Embryonic facial prominence (tissue), 1 donor: ENCODE results near the gene EEF1A2.
"Not testable (repeated sequence)": the region's sequence is repeated elsewhere in the genome, so short reads cannot be mapped to it uniquely, and the experiment has no call there.

Source experiments
- DNase-seq: peaks from one replicate; pipeline ENCODE4 v3.0.0-alpha.2; 2016; ENCODE audit errors: extremely low spot score

The EEF1A2 gene

DNA sequence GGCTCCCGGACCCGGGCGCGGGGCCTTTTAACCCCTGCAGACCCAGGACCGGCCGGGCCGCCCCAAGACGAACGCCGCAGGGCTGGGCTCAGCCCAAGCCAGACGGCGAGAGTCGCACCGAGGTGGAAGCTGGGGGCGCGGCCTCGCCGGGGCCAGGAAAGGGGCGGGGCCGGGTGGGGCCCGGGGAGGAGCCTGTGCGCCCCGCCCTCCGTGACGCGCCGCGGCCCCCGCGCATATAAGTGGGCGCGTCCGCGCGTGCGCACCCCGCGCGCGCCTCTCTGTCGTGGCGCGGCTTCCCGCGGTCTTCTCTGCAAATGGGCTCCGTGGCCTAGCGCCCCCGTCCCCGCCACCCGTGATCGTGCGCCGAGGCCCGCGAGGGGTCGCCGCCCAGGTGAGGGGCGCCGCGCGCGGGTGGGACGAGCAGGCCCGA is 21.6 kb upstream of the EEF1A2 start, which contains the start of gene PPDPF:
TSS of gene PPDPF (plus strand) at position 262 of the 430 bp plus-strand sequence. CDS start 544 bp downstream, outside the sequence.
- peak; percentile 75 for DNase-seq

DNA sequence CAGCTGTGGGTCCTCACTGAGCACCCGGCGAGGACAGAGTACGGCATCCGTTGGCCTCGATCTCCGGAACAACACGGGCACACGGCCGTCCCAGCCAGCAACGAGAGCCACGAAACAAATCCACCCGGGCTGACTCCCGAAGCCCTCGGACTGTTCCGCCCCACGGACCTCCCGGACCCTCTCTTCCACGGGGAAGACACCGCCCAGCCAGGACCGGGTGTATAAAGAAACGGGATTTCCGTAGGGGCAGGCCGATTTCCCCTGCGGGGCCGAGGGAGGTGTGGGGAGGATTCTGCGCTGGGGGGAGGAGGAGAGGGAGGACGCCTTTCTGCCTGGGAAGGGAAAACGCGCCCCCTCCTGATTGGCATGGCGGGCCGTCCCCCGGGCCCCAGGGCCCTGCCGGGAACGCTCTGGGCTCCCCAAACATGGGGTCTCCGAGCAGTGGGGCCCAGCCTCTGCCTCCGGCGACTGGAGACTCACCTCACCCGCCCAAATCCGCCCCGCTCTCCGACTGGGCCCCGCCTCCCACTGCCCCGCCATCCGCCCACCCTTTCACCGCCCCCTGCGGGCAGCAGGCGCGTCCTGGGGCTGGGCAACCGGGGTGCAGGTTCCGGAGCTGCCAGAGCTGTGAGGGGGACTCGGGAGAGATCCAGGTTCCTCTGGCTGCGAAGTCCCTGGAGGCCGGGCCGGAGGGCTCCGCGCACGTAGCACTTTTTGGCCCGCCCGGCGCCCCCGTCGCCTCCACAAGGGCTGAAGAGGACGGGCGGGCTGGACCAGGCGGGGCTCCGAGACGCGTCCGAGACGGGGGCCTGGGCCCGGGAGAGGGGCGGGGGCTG is 21.0 kb upstream of the EEF1A2 start:
- peak; percentile 38 for DNase-seq

- DNase-seq = no peak
Observed at GRCh38 chr20:63518946-63519667, 20.2 kb upstream of the EEF1A2 start.

GRCh38 chr20:63518351-63518861 is 19.5 kb upstream of the EEF1A2 start:
- DNase-seq = no peak

- no peak for DNase-seq
Observed at GRCh38 chr20:63517376-63518309, 18.8 kb upstream of the EEF1A2 start.

DNA sequence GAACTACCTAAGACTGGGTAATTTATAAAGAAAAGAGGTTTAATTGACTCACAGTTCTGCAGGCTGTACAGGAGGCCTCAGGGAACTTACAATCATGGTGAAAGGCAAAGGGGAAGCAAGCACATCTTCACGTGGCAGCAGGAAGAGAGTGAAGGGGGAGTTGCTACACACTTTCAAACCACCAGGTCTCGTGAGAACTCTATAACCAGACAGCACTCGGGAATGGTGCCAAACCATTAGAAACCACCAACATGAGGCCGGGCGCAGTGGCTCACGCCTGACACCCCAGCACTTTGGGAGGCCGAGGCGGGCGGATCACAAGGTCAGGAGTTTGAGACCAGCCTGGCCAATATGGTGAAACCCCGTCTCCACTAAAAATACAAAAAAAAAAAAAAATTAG is 15.6 kb upstream of the EEF1A2 start:
- not testable (repeated sequence) for DNase-seq

- DNase-seq = no peak
Observed at GRCh38 chr20:63513207-63513606, 14.3 kb upstream of the EEF1A2 start.

DNA sequence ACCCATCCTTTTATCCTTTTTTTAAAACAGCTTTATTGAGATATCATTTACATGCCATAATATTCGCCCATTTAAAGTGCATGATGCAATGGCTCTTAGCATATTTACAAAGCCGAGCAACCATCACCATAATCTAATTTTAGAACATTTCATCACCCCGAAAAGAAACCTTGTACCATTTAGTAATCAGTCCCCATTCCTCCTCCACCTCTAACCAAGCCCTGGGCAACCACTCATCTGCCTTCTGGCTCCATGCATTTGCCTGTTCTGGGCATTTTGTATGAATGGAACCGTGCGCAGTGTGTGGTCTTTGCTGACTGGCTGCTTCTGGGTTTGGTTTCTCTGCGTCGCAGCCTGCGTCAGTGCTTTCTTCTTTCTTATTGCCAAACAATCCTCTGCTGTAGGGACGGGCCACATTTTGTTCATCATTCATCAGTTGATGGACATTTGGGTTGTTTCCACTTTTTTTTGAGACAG is 10.2 kb upstream of the EEF1A2 start:
- DNase-seq = no peak

DNA sequence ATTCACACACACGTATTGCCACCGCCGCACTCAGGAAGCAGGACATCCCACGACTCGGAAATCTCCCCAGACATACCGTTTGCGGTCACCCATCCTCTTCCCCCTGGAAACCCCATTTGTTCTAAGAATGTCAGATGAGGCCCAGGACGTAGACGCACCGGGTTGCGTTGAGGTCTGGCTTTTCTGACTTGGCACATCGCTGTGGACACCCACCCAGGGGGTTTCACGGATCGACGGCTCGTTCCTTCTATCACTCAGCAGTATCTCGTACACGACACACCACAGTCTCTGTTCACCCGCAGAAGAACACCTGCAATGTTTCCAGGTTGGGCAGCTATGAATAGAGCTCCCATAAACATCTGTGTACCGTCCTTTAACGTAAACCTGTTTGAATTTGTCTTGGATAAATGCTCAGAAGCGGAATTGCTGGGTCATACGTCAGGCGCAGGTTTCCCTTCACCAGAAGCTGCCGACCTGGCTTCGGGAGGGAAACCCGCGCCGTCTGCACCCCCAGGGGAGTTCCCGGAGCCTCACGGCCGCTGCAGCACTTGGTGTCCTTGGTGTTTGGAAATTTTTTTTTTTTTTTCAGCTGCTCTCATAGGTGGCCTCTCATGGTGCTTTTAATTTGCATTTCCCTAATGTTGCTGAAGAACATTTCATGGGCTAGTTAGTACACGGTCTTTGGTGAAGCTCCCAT is 9.3 kb upstream of the EEF1A2 start:
- DNase-seq = no peak

- DNase-seq = no peak
Observed at GRCh38 chr20:63507083-63507743, 8.3 kb upstream of the EEF1A2 start.

DNA sequence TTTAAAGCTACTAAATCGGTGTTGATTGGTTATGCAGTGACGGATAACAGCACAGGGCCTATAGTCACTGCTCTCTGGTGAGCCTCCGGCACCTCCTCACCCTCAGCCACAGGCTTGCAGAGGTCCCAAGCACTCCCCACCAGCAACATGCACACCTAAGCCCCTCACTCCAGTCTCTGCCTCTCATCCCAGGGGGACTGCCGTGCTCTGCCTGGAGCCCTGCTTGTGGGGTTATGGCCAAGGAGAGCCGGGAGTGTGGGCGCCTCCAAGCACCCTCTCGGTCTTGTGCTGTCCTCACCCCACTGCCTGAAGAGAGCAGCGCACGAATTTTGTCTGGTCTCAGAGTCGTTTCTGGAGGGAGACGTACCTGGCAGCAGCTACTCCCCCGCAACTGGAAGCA is 6.8 kb upstream of the EEF1A2 start:
- DNase-seq = no peak

- DNase-seq = no peak
Observed at GRCh38 chr20:63505281-63505680, 6.4 kb upstream of the EEF1A2 start.

DNA sequence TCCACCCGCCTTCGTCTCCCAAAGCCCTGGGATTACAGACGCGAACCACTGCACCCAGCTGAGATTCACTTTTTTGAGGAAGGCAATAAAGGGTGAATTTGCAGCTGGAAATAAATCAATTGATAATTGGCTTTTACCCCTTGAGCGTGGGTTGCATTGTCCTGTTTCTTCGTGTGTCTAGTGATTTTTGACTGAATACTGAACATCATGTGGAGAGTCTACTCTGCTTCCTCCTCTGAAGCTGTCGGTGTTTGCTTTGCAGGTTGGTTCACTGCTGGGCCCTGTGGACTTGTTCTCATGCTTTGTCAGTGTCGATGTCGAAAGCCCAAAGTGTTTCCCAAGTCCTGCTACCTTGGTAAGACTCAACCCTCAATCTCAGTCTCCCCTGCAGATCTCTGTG is 5.8 kb upstream of the EEF1A2 start:
- DNase-seq = no peak

DNA sequence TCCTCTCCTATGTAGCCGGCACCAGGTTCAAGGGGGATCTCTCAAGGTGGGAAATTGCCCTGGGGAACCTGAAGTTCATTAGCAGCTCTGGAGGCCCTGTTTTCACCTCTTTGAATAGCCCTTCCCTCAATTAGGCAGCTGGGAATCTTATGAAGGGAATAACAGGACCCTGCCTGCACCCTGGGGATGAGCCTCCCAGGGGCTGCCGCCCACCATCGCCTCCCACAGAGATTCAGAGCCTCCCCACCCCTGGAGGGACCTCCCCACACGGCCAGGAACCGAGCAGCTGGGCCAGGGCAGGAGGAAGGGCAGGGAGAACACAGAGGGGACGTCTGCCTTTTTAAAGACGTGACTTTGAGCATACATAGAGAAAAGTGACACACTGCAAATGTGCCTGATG is 4.6 kb upstream of the EEF1A2 start:
- DNase-seq = no peak

- no peak for DNase-seq
Observed at GRCh38 chr20:63502671-63503172, 3.8 kb upstream of the EEF1A2 start.

DNA sequence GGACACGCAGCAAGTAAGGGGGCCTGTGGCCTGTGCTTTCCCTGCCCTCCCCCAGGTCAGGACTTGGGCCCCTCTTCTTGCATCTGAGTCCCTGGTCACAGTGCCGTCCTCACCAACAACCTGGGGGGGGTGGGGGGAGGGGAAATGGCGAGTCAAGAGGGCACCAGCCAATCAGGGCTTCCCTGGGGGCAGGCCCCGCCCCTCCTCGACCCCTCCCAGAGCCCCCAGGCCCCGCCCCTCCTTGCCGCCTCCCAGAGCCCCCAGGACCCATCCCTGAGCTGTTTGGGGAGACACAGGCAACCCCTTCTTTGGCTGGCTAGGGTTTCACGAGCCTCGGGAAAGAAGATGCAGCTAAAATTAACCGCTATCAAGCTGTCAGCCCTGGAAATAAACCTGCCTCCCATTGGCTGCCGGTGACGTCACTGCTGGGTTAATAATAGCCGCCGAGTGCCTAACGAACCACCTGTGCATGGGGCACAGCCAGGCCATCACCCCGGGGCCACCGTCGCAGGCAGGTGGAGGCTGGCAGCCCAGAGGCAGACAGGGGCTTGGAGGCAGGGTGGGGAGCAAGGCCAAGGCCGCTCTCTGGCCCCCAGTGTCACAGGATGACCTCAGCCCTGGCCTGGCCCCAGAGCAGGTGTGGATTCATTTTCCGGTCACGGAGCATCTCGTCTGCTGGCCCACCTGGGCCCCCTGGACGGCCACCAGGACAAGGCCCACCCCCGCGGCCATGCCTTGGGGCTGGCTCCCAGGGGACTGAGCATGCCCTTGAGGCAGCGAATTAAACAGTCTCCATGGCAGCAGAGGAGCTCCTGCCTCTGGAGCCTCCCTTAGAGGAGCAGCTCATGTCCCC is 3.2 kb upstream of the EEF1A2 start:
- no peak for DNase-seq

- no peak for DNase-seq
Observed at GRCh38 chr20:63500902-63501817, 2.3 kb upstream of the EEF1A2 start.
